Tibial nerve (tissue), 4 donors: Measurements from ENCODE around the gene DCAF4.

Experiments used
- CTCF ChIP-seq, 5 experiments: fragments of 200-600 bp in 3 of 5; fragments of 450-650 bp in 2 of 5; sonication (generic) in 3 of 5; IDR thresholded peaks; one replicate each; pipeline ENCODE4 v1.5.1; 2016 to 2019; ENCODE audit warnings: antibody characterized with exemption in 5 of 5, mild to moderate bottlenecking in 3 of 5, moderate library complexity in 2 of 5
- EP300 ChIP-seq, 2 donors: sonication (generic); formaldehyde crosslinking; IDR thresholded peaks; one replicate each; pipeline ENCODE4 v1.6.1; 2017; ENCODE audit warnings: antibody characterized with exemption in 2 of 2, mild to moderate bottlenecking in 1 of 2
- POLR2A ChIP-seq, 2 donors: fragments of 450-650 bp; IDR thresholded peaks; one replicate each; pipeline ENCODE4 v1.6.1; 2017; ENCODE audit warnings: antibody characterized with exemption in 2 of 2, mild to moderate bottlenecking in 2 of 2, moderate library complexity in 2 of 2

- TF ChIP-seq CTCF (IDR thresholded peaks at IDR 0.05) (no peak), POLR2A (IDR thresholded peaks at IDR 0.05) (no peak), EP300 (IDR thresholded peaks at IDR 0.05) (no peak)
Observed at GRCh38 chr14:72970058-72970630, 43.9 kb downstream of the DCAF4 start.
